ENCODE measurements around the gene RHOD. TPM values are rescaled to one million over a fixed set of nuclear protein-coding genes. Genes with fewer than 3 reads are reported as not detected.

The RHOD gene
- total and polyA plus RNA-seq, 9 donors, result 13.2 to 20.9 (median 16.5) TPM

DNA sequence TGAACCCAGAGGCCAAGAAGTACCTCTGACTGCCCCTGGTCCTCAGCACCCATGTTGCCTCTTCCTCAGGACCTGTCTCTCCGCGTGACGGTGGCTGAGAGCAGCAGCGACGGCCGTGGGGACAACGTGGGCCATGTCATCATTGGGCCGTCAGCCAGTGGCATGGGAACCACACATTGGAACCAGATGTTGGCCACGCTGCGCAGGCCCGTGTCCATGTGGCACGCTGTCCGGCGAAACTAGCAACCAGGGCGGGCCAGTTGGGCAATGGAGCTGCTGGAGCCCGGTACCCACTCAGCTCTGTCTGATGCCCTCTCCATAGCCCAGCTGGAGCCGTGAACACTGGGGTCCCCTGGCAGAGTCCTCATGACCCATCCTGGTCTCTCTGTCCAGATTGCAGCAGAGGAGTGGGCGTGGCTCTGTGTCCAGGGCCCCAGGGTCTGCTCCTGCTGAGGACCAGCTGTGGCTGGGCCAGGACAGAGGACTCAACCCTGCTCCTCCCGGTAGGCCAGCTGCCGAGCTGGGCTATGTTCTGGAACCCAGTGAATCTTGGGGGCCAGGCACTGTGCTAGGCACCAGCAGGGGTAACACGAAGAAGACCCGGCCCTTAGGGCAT, 8.0 kb upstream of the RHOD start:
- Histone ChIP-seq H3K9me3 (replicated peaks; ENCODE audit: control insufficient read depth, low read depth, low read length) (no peaks in the 10 kb centered on the region), H3K36me3 (ENCODE audit: control insufficient read depth, insufficient read depth, low read length) (no peaks in the 10 kb centered on the region), H3K27ac (ENCODE audit: low read length) (no peak overlapping the region), H3K27me3 (ENCODE audit: control insufficient read depth, insufficient read depth, low read length) (no peaks in the 10 kb centered on the region), H3K4me1 (ENCODE audit: control insufficient read depth, insufficient read depth, low read length) (peaks cover 4% of the 10 kb centered on the region), H3K4me3 (ENCODE audit: low read length) (no peak overlapping the region)
- 78% methylated on average over 22 of the region's 22 CpGs for WGBS (ENCODE audit: insufficient coverage)
- no peak for DNase-seq

DNA sequence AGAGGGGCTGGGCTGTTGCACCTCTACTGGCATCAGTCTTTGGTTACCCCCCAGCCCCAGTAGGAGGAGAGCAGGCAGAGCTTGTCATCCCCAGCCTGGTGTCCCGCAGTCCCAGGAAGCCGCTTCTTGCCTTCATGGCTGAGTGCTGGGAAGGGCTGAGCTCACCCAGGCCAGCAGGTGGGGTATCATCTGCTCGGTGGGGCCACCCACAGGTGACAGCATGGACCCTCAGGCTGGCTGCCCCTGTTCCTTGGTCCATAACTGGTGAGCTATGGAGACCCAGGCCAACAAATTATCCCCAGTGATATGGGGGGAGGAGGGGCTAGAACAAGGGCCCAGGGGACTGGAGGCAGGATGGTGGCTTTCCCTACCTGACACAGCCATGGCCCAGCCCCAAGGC, 6.5 kb upstream of the RHOD start:
- Histone ChIP-seq H3K9me3 (replicated peaks; ENCODE audit: control insufficient read depth, low read depth, low read length) (no peaks in the 10 kb centered on the region), H3K4me3 (ENCODE audit: low read length) (no peak overlapping the region), H3K27me3 (ENCODE audit: control insufficient read depth, insufficient read depth, low read length) (peaks cover 4% of the 10 kb centered on the region), H3K4me1 (ENCODE audit: control insufficient read depth, insufficient read depth, low read length) (peaks cover 17% of the 10 kb centered on the region), H3K36me3 (ENCODE audit: control insufficient read depth, insufficient read depth, low read length) (no peaks in the 10 kb centered on the region), H3K27ac (ENCODE audit: low read length) (no peak overlapping the region)
- DNase-seq, result no peak
- WGBS (ENCODE audit: insufficient coverage), result 81% methylated on average over 3 of the region's 3 CpGs

DNA sequence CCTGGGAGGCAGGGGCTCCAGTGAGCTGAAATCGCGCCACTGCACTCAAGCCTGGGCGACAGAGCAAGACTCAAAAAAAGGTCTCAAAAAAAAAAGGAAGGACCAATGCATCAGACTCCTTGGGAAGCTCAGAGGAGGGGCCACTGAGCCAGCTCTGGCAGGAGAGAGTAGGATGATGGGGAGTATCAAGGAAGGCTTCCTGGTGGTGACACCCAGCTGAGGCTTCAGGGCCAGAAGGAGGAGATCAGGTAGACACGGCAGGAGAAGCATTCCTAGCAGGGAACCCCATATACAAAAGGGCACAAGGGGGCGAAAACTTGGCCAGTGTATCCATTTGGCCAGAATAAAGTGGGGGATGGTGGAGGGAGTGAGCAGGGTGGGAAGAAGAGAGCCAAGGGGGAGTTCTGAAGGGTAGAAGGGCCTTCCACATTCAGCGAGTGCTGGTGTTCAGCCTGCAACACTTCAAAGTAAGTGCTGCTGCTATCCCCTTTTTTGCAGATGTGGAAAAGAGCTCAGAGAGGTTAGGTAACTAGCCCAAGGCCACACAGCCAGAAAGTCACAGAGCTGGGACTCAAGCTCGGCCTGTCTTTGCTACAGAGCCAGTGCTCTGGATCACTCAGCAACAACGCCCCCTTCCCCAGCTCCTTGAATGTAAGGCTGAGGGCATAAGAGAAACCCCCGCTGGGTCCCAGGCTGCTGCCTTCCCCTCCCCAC, 5.3 kb upstream of the RHOD start:
- 83% methylated on average over 6 of the region's 9 CpGs for WGBS (ENCODE audit: insufficient coverage)
- Histone ChIP-seq H3K27ac (ENCODE audit: low read length) (no peak overlapping the region), H3K27me3 (ENCODE audit: control insufficient read depth, insufficient read depth, low read length) (peaks cover 13% of the 10 kb centered on the region), H3K4me3 (ENCODE audit: low read length) (no peak overlapping the region), H3K9me3 (replicated peaks; ENCODE audit: control insufficient read depth, low read depth, low read length) (no peaks in the 10 kb centered on the region), H3K36me3 (ENCODE audit: control insufficient read depth, insufficient read depth, low read length) (no peaks in the 10 kb centered on the region), H3K4me1 (ENCODE audit: control insufficient read depth, insufficient read depth, low read length) (peaks cover 29% of the 10 kb centered on the region)
- DNase-seq, result no peak

DNA sequence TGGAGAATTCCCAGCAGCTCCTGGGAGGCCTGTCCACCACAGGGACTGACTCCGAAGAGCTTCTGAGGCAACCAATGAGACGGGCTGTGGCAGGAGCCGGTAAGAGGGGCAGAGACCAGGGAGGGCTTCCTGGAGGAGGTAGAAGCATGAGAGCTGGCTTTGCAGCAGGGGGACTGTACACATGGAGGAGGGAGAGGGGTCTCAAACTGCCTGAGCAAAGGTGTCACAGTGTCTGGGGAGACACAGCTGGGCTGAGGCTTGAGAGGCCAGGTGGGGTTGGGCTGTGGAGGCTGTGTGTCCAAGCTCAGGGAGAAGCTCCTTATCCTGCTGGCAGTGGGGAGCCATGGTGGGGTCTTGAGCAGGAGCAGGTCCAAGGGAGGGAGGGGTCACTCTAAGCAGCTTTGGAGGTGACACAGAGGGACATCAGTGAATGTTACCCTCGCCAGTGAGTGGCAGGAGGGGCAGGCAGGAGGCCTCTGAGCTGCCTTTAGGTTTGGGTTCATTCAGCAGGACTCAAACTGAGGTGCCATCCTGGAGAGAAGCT, 4.6 kb upstream of the RHOD start:
- Histone ChIP-seq H3K9me3 (replicated peaks; ENCODE audit: control insufficient read depth, low read depth, low read length) (no peaks in the 10 kb centered on the region), H3K4me1 (ENCODE audit: control insufficient read depth, insufficient read depth, low read length) (peaks cover 34% of the 10 kb centered on the region), H3K27ac (ENCODE audit: low read length) (no peak overlapping the region), H3K36me3 (ENCODE audit: control insufficient read depth, insufficient read depth, low read length) (no peaks in the 10 kb centered on the region), H3K27me3 (ENCODE audit: control insufficient read depth, insufficient read depth, low read length) (peaks cover 16% of the 10 kb centered on the region), H3K4me3 (ENCODE audit: low read length) (no peak overlapping the region)
- no peak for DNase-seq
- 77% methylated on average over 3 of the region's 4 CpGs for WGBS (ENCODE audit: insufficient coverage)

DNA sequence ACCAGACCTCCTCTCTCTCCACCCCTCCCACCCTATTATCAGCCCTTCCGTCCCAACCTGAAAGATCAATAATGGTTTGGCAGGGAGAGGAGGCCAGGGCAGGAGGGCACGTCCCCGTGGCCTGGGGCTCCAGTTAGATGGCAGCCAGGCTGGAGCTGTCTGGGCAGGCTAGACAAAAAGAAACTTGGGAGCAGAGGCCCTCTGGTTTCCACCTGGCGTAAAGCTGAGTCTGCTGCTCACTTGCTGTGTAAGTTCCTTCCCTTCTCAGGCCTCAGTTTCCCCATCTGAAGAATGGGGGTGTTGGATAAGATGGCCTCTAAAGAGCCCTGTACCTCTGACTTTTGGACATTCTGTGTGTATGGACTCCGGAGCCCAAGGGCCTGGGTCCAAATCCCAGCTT, 3.8 kb upstream of the RHOD start:
- Histone ChIP-seq H3K4me3 (ENCODE audit: low read length) (no peak overlapping the region), H3K4me1 (ENCODE audit: control insufficient read depth, insufficient read depth, low read length) (peaks cover 42% of the 10 kb centered on the region), H3K27ac (ENCODE audit: low read length) (no peak overlapping the region), H3K27me3 (ENCODE audit: control insufficient read depth, insufficient read depth, low read length) (peaks cover 16% of the 10 kb centered on the region), H3K36me3 (ENCODE audit: control insufficient read depth, insufficient read depth, low read length) (no peaks in the 10 kb centered on the region), H3K9me3 (replicated peaks; ENCODE audit: control insufficient read depth, low read depth, low read length) (no peaks in the 10 kb centered on the region)
- DNase-seq, result no peak
- WGBS (ENCODE audit: insufficient coverage), result 83% methylated on average over 1 of the region's 5 CpGs

DNA sequence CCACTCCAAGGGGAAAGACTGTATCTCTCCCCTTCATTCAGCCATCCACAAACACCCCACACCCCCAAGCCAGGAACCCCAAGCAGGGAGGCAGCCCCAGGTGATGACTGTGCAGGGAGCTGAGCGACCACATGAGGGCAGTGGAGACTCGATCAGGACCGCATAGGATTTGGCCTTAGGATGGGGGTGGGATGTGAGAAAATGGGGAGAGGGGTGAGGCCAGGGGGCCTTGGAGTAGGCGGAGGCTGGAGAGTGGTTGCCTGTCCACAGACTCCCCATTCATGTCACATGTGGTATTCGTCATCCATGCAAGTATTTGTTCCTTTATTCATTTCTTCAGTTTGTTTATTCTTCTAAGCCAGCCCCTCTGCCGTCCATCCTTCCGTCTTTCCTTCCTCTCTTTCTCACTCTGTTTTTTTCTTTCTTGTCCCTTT, 2.7 kb upstream of the RHOD start:
- WGBS (ENCODE audit: insufficient coverage), result 28% methylated on average over 4 of the region's 7 CpGs

DNA sequence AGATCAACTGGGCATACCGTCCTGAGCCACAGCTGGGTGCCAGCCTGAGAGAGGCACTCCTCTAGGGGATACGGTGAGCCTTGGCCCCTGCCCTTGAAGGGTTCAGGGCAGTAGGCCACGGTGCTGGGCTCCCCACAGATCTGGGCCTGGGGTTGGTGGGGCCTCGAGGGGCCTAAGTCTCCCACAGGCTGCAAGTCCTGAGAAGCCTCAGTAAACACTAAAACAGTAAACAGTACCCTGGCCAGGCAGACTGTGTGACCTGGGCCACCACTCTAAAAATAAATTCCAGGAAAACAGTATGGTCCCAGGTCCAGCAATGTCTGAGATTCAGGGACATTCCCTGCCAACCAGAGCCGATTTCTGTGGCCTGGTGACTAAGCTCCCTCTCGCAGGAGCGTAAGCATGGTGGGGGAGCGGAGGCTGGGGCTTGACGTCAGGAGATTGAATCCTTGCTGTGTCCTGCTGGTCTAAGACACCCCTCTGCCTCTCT, 2.3 kb upstream of the RHOD start:
- WGBS (ENCODE audit: insufficient coverage), result 65% methylated on average over 9 of the region's 9 CpGs
- no peak for DNase-seq
- peaks cover 16% of the 10 kb centered on the region for H3K27me3 ChIP-seq (ENCODE audit: control insufficient read depth, insufficient read depth, low read length)
- H3K4me1 ChIP-seq (ENCODE audit: control insufficient read depth, insufficient read depth, low read length), result peaks cover 39% of the 10 kb centered on the region
- H3K9me3 ChIP-seq (replicated peaks; ENCODE audit: control insufficient read depth, low read depth, low read length), result no peaks in the 10 kb centered on the region
- no peak overlapping the region for H3K4me3 ChIP-seq (ENCODE audit: low read length)
- H3K36me3 ChIP-seq (ENCODE audit: control insufficient read depth, insufficient read depth, low read length), result no peaks in the 10 kb centered on the region
- H3K27ac ChIP-seq (ENCODE audit: low read length), result no peak overlapping the region

More for the DNA sequence above, 2.7 kb upstream of the RHOD start:
- peaks cover 41% of the 10 kb centered on the region for H3K4me1 ChIP-seq (ENCODE audit: control insufficient read depth, insufficient read depth, low read length)
- peaks cover 16% of the 10 kb centered on the region for H3K27me3 ChIP-seq (ENCODE audit: control insufficient read depth, insufficient read depth, low read length)
- DNase-seq, result peak; percentile 54
- no peak overlapping the region for H3K27ac ChIP-seq (ENCODE audit: low read length)
- H3K4me3 ChIP-seq (ENCODE audit: low read length), result no peak overlapping the region
- H3K36me3 ChIP-seq (ENCODE audit: control insufficient read depth, insufficient read depth, low read length), result no peaks in the 10 kb centered on the region
- no peaks in the 10 kb centered on the region for H3K9me3 ChIP-seq (replicated peaks; ENCODE audit: control insufficient read depth, low read depth, low read length)

DNA sequence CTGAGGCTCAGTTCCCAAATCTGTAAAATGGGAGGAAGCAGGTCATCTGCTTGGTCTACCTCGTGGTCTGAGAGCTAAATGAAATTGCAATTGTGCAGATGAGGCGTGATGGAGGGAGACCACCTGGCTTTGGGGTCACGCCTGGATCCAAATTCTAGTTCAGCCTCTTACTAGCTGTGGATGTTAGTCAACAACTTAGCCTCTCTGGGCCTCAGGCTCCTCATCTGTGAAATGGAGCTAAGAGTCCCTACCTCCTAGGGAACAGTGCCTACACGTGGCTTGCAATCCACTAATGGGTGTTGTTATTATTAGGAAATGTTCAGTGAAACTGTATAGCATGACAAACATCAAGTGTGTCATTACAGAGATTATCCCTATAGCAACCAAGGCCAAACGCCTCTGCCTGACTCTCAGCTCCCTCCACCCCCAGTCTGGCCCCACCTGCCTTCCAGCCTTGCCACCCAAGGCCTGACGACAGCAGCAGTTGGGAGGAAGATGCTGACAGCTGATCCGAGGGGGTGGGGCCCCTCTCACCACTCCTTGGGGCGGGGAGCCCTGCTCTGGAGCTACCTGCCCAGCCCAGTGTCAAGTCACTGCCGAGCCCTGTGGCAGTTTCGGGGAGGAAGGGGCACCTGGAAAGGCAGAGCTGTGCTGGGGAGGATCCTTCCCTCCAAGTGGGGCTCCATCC, 1.7 kb upstream of the RHOD start:
- H3K4me1 ChIP-seq (ENCODE audit: control insufficient read depth, insufficient read depth, low read length), result peaks cover 39% of the 10 kb centered on the region
- no peak overlapping the region for H3K4me3 ChIP-seq (ENCODE audit: low read length)
- WGBS (ENCODE audit: insufficient coverage), result 75% methylated on average over 4 of the region's 10 CpGs
- H3K27ac ChIP-seq (ENCODE audit: low read length), result peak overlapping the region; percentile 20
- H3K27me3 ChIP-seq (ENCODE audit: control insufficient read depth, insufficient read depth, low read length), result peaks cover 16% of the 10 kb centered on the region
- peak; percentile 49 for DNase-seq
- H3K36me3 ChIP-seq (ENCODE audit: control insufficient read depth, insufficient read depth, low read length), result no peaks in the 10 kb centered on the region
- H3K9me3 ChIP-seq (replicated peaks; ENCODE audit: control insufficient read depth, low read depth, low read length), result no peaks in the 10 kb centered on the region

DNA sequence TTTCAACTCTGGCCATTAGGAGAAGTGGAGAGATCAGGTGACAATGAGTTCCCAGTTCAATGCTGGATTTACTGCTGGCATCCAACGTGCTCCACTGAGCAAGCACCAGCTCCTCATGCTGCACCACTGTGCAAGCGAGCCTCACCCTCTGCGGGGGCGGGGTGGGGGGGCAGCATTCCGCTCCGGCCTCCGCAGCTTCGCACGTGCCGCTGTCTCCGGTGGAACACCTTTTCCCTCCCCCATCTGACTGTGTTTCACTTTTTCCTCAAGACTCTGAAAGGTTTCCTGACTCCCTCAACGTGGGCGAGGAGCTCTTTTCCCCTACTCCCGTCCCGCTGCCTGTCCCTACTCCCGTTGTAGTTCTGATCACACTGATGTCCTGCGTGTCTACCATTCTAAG, 835 bp upstream of the RHOD start:
- H3K9me3 ChIP-seq (replicated peaks; ENCODE audit: control insufficient read depth, low read depth, low read length), result no peaks in the 10 kb centered on the region
- DNase-seq, result no peak
- H3K27ac ChIP-seq (ENCODE audit: low read length), result peak overlapping the region; percentile 20
- H3K27me3 ChIP-seq (ENCODE audit: control insufficient read depth, insufficient read depth, low read length), result peaks cover 16% of the 10 kb centered on the region
- H3K4me1 ChIP-seq (ENCODE audit: control insufficient read depth, insufficient read depth, low read length), result peaks cover 39% of the 10 kb centered on the region
- WGBS (ENCODE audit: insufficient coverage), result 15% methylated on average over 15 of the region's 17 CpGs
- H3K4me3 ChIP-seq (ENCODE audit: low read length), result no peak overlapping the region
- no peaks in the 10 kb centered on the region for H3K36me3 ChIP-seq (ENCODE audit: control insufficient read depth, insufficient read depth, low read length)

DNA sequence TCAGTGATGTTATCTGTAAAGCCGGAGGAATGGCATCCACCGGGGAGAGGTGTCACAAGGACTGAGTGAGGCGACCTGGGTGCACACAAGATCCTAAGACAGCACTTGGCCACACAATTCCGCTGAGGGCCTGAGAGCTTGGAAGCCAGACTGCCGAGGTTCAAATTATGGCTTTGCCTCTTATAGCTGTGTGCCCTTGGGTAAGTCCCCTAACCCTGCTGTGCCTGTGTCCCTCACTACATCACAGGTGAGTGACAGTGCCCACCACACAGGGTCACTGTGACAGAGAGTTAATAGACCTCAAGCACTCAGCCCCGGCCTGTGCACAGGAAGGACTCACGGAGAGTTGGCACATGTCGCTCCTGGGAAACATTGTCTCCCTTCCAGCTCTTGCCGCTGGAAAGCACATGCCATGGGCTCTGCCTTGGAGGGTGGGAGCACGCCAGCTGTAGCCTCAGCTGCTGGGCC, 592 bp downstream of the RHOD start:
- no peaks in the 10 kb centered on the region for H3K36me3 ChIP-seq (ENCODE audit: control insufficient read depth, insufficient read depth, low read length)
- WGBS (ENCODE audit: insufficient coverage), result 41% methylated on average over 10 of the region's 10 CpGs
- H3K4me1 ChIP-seq (ENCODE audit: control insufficient read depth, insufficient read depth, low read length), result peaks cover 39% of the 10 kb centered on the region
- H3K27me3 ChIP-seq (ENCODE audit: control insufficient read depth, insufficient read depth, low read length), result peaks cover 16% of the 10 kb centered on the region
- H3K4me3 ChIP-seq (ENCODE audit: low read length), result peak overlapping the region; percentile 44
- H3K9me3 ChIP-seq (replicated peaks; ENCODE audit: control insufficient read depth, low read depth, low read length), result no peaks in the 10 kb centered on the region
- H3K27ac ChIP-seq (ENCODE audit: low read length), result peak overlapping the region; percentile 62
- DNase-seq, result peak; percentile 61
